GM12874 (cell line): ENCODE data around the gene GSTM4.

ENCODE experiments used
- CTCF ChIP-seq: IDR thresholded peaks from 2 replicates; pipeline ENCODE4 v1.5.1; 2011; ENCODE audit warnings: low read depth, mild to moderate bottlenecking, control low read depth, low read length, moderate library complexity; ENCODE audit not compliant: insufficient read depth

Gene GSTM4

GRCh38 chr1:109642626-109643025, 13.3 kb upstream of the GSTM4 start:
- TF ChIP-seq CTCF: no peak

- TF ChIP-seq CTCF: peak; percentile 95
These were observed 12.3 kb upstream of the GSTM4 start for GRCh38 chr1:109643385-109644230.

- no peak for TF ChIP-seq CTCF
These were observed 11.2 kb upstream of the GSTM4 start for GRCh38 chr1:109644670-109645069.

GRCh38 chr1:109649491-109649914, 6.4 kb upstream of the GSTM4 start:
- no peak for TF ChIP-seq CTCF

GRCh38 chr1:109650609-109651008, 5.3 kb upstream of the GSTM4 start:
- TF ChIP-seq CTCF: no peak

GRCh38 chr1:109652402-109652801, 3.5 kb upstream of the GSTM4 start:
- TF ChIP-seq CTCF: no peak

GRCh38 chr1:109653306-109653705, 2.6 kb upstream of the GSTM4 start:
- no peak for TF ChIP-seq CTCF
